ENCODE results near the gene USH1C.

USH1C gene

DNA sequence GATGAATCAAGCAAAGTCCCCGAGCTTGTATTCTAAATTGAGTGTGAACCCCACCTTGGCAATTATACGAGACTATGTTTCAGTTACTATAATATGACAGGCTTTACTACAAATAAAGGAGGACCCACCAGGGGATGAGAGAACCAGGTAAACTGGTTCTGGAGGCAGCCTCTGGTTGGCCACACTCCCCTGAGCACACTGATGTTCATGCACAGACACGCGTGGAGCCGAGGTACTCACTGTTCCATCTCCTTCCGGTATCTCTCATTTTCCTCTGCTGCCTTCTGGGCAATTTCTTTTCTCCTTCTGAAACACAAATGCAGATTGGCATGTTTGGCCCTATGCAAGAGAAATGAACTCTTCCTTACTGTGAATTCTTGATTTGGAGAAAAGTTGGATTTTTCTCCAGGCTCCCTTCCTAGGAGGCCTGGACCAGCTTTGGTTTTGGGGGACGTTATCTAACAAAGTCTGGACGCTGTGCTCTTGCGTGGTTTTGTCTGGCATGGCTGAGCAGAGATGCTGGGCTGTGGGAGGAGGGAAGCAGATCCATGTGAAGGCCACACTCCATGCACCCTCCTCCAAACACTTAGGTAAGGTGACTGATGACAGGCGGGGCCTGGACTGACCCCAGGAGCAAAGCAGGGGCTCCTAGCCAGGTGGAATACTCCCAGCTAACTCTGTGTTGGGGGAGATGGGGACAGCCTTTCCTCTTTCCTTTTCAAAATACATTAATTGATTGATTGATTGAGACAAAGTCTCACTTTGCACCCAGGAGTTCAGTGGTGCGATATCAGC is 22.9 kb downstream of the USH1C start:
- DNase-seq: no peak

- no peak for DNase-seq
Measured at GRCh38 chr11:17519061-17519885, 24.9 kb downstream of the USH1C start.

DNA sequence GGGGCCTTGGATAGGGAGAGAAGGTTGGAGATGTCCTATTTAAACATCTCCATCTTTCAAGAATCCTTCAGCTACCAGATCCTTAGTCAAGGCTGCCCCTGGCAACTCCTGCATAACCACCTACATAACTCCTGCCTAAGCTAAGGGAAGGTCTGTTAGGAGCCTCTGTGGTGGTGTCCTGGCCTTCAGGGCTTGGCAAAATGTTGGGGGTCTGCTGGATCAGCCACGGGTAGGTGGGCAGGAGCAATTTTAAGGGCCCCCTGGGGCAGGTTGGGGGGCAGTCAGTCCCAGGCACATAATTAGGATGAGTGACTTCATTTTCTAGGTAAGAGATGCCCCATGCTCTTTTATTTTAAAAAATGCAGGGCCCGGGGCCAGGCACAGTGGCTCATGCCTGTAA is 25.9 kb downstream of the USH1C start:
- no peak for DNase-seq

GRCh38 chr11:17517186-17517585 is 27.0 kb downstream of the USH1C start:
- DNase-seq: no peak

GRCh38 chr11:17516551-17517150 is 27.6 kb downstream of the USH1C start:
- DNase-seq: no peak

- no peak for DNase-seq
Measured at GRCh38 chr11:17515443-17516176, 28.6 kb downstream of the USH1C start.

DNA sequence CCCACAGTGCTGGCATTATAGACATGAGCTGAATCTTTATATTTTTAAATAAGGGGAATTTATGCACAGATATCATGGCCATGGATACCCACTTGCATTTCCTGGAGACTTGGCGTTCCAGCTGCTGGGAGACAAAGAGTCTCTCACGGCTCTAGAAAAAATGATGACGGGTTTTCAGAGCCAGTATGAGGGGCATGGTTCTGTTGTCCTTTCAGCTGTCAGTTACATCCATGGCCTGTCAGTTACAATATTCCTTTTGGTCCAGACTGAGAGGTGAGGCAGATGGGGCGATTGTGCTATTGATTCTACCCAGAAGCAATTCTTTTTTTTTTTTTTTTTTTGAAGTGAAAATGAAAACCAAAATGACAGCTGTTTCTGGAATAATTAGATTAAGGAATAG is 29.7 kb downstream of the USH1C start:
- no peak for DNase-seq

DNA sequence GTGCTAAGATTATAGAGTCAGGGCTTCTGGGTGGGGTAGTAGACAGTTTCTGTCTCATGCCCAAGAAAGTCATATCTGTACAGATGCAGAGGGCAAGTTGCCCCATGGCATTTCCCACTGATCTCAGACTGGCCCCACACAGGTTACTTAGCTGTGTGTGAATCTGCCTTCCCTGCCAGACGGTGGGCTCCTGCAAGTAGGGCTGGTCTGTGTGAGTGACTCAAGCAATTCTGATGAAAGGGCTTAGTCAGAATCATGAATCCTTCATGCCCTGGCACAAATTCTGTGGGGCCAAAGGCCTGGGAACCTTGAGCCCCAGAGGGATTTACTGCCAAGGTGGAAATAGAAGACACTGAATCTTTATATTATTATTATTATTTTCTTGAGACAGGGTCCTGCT is 30.4 kb downstream of the USH1C start:
- DNase-seq: no peak

DNA sequence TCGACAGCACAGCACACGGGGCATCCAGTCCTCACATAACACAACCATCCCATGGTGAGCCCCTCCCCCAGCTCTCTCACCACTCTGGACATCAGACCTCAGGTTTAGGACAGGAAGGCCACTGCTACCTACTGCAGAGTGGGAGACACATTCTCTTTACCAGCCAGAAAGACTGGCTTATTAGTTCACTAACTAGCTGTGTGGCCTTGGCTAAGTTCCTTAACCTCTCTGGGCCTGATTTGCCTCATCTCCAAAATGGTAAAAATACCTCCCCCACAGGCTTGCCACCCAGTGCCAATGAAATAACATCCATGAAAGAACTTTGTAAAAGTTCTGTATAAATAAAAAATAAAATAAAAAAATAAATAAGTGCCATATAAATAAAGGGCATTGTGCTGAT is 32.1 kb downstream of the USH1C start:
- no peak for DNase-seq

GRCh38 chr11:17511571-17511970 is 32.6 kb downstream of the USH1C start:
- DNase-seq: no peak

GRCh38 chr11:17510507-17511206 is 33.6 kb downstream of the USH1C start:
- no peak for DNase-seq

DNA sequence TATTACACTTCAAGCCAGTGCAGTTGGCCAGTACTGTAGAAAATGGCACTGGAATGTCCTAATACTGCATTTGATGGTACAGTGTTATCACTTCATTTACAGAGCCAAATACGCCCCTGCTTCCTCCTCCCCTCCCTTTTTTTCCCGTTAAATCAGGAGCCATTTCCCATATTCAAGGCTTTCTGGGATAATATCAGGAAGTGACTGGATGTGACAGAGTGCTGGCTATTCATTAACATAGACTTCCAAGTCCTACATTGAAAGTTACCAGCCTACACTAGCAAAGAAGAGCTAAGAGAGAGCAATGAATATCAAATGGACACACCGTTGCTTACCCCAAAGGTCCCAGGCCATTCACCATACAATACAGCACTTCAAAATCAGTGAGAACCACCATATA is 35.4 kb downstream of the USH1C start:
- no peak for DNase-seq

DNA sequence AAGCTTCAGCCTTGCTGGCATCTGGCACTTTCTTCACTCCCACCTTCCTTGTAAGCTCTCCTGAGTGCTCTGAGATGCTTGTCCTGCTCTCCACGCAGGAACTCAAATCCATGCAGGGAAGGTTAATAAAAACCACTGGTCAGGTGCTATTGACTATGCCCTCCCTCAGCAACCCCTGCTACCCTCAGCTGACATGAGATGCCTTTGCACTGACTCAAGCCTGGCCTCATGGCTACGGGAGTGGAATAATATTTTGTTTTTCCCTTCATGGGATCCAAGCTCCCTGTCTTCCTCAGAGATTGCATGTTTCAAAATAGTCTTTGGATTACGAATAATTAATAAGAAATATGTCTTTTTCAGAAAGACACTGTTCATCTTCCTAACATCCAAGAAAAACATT is 35.9 kb downstream of the USH1C start:
- DNase-seq: no peak

DNA sequence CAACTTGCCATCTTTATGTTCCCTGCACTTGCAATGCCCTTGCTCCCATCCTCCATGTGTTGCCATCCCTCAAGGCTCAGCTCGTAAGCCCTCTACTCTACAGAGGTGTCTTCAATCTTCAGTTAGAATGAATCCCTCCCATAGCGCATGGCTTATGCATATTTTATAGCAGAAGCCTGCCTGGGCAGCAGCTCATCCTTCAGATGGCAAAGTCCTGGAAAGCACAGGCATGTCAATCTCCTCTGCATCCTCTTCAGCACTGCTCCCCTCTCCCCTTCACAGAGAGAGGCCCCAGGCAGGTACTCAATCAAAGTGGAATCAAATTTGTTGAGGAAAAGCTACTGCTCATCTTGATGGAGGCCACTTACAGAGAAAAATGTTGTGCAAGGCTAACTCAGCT is 36.4 kb downstream of the USH1C start:
- DNase-seq: no peak

DNA sequence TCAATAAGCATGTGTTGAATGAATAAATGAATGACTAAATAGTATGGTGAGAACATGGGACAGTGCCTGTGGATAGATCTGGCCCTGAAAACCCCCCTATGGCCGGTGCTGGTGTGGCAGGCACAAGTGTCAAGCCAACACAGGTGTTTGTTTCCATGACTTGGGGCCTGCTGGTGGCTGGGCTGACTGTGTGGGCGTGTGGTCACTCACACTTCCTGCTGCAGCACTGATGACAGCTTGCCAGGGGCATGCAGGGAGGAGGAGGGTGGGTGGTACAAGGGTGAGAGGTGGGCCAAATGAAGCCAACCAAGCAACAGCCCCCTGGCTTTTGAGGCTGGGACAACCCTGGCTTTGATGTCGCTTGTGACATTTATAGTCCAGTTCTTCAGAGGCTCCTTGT is 37.3 kb downstream of the USH1C start:
- DNase-seq: no peak

DNA sequence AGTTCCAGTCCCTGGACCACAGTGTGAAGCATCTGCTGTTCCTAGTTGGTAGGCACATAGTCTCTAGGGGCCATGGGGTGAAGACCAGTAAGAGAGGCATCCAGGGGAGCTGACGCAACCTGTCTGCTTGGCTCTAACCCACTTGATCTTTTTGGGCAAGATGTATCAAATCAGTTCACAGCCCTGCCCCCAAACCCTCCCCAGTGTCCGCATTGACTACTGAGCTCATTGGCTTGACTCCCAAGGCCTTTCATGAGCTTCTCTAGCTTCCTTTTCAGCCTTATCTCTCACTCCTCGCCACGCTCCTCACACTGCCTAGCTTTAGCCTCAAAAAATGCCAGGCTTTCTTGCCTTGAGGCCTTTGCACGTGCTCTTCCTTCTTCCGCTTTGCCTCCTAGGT is 37.9 kb downstream of the USH1C start:
- DNase-seq: no peak

- no peak for DNase-seq
Measured at GRCh38 chr11:17505146-17505545, 39.1 kb downstream of the USH1C start.

DNA sequence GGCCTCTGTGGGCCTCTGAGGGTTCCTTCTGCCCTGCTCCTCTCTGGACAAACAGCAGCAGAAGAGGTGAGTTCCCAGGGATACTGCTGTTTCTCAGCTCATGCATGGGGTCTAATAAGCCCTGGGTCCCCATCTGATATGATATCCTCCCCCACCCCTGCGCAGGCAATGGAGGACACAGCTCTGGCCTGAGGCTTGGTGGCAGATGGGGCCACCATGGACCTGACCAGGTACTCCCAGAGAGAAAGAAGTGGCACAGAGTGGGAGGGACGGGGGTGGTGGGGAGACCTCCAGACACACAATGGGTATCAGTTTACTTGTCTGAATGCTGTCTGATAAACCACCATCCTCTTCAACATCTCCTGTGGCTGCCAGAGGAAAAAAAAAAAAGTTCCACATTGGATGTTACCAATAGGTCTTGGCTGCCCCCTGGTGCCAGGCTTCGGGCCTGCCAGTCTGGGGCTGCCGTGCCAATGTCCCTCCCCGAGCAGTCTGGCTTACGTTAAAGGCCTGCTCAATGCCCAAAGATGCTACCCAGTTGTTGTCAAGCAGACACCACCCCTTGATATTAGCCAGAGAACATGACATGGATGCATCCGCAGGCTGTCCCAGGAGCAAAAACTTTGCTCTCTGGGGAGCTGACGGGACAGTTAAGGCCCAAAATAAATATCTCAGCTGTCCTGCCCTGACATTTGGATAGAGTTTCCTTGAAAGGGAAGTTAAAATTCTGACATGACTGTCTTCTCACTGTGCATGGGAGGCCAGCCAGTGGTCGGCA is 39.7 kb downstream of the USH1C start:
- peak; percentile 40 for DNase-seq

DNA sequence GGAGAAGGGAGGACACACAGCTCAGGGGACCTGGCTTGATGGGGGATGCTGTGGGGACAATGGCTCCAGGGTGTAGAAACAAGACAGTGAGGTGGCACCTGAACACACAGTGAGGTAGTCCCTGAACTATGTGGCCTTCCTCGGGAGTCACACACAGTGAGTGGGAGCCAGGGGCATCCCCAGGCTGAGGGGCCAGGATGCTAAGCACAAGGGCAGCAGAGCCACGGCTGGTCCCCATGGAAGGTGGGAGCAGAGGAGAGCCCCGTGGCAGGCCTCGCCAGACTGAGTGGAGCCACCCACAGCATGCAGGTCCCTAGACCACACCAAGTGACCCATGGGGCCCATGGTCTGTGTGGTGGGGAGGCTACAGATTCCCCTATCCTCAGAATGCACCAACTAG is 41.6 kb downstream of the USH1C start:
- DNase-seq: no peak

GRCh38 chr11:17500673-17501072 is 43.5 kb downstream of the USH1C start:
- no peak for DNase-seq

- no peak for DNase-seq
Measured at GRCh38 chr11:17498475-17498874, 45.7 kb downstream of the USH1C start.

DNA sequence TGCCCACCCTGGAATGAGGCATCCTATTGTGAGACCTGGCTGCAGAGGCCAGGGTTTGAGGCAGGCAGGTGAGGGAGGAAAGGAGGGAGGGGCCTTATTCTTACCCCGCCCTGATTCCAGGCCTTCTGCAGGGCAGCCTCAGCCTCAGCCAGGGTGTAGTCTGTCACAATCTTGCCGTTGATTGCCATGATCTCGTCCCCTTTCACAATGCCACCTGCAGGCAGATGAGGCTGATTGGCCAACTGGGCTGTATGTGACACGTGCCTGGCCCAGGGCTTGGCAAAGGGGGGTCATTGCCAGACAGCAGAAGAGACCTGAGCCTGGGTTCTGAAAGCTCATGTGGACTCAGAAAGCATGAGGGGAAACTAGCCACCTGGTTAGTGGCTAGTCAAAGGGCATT is 46.2 kb downstream of the USH1C start:
- DNase-seq: no peak

Data from fibroblast of skin of right quadriceps (primary cell).